H1 (cell line): ENCODE results near the gene KCNAB2. TPM values are rescaled to one million over a fixed set of nuclear protein-coding genes. Genes with fewer than 3 reads are reported as not detected.

Experiments
- CTCF ChIA-PET: fragments of 300-600 bp; sonication (Branson Sonifier 250); formaldehyde crosslinking; loops from one replicate; lab custom pipeline; 2021; ENCODE audit not compliant: partially characterized antibody; lab: Charles Lee
- POLR2A ChIA-PET: fragments of 300-600 bp; sonication (Branson Sonifier 250); formaldehyde crosslinking; loops from one replicate; lab custom pipeline; 2021; ENCODE audit warnings: inconsistent platforms; ENCODE audit not compliant: partially characterized antibody; lab: Charles Lee
- DNase-seq, 2 experiments: peaks; one replicate each; pipeline versions ENCODE4 v3.0.0 to v3.0.0-alpha.2; 2010 to 2022; ENCODE audit warnings: low spot score in 2 of 2, low read depth in 1 of 2, mixed read lengths in 1 of 2
- FAIRE-seq: peaks from 2 replicates; lab custom pipeline; 2011; peaks lifted over from hg19 to GRCh38; lab: Jason Lieb, UNC
- H2AFZ ChIP-seq: 2 replicates; pipeline ENCODE4 v1.8.1; 2012; ENCODE audit warnings: low read length, inconsistent platforms
- H2AK5ac ChIP-seq: 2 replicates; pipeline ENCODE4 v1.6.1; 2013; ENCODE audit warnings: low read depth, low read length
- H2BK120ac ChIP-seq: replicated peaks from 2 replicates; pipeline ENCODE3; 2013; ENCODE audit warnings: low read depth, low read length, inconsistent platforms
- H2BK12ac ChIP-seq: 2 replicates; pipeline ENCODE4 v1.6.1; 2013; ENCODE audit warnings: low read depth, low read length
- H2BK15ac ChIP-seq: 2 replicates; pipeline ENCODE4 v1.6.1; 2013; ENCODE audit warnings: low read length
- H2BK20ac ChIP-seq: 2 replicates; pipeline ENCODE4 v1.6.1; 2013; ENCODE audit warnings: low read length
- H2BK5ac ChIP-seq: 2 replicates; pipeline ENCODE4 v1.6.1; 2013; ENCODE audit warnings: low read depth, low read length
- H3K14ac ChIP-seq: 2 replicates; pipeline ENCODE4 v1.6.1; 2013; ENCODE audit warnings: inconsistent platforms; ENCODE audit not compliant: insufficient read length
- H3K18ac ChIP-seq: 2 replicates; pipeline ENCODE4 v1.6.1; 2013; ENCODE audit warnings: low read length; ENCODE audit errors: extremely low read depth
- H3K23ac ChIP-seq: 2 replicates; pipeline ENCODE4 v1.6.1; 2013; ENCODE audit warnings: inconsistent platforms; ENCODE audit not compliant: insufficient read length
- H3K23me2 ChIP-seq: 2 replicates; pipeline ENCODE4 v1.6.1; 2013; ENCODE audit warnings: low read depth, low read length
- H3K27ac ChIP-seq: 2 replicates; pipeline ENCODE4 v1.6.1; 2011; ENCODE audit warnings: low read depth, low read length, inconsistent platforms
- H3K27me3 ChIP-seq, 4 experiments: replicated peaks in 1 of 4; 1 replicate in 1 of 4; 2 replicates in 3 of 4; pipeline versions ENCODE4 v1.6.1 to v1.8.1; 2011 to 2013; ENCODE audit warnings: low read length in 3 of 4, mild to moderate bottlenecking in 3 of 4, inconsistent platforms in 2 of 4, mixed read lengths in 2 of 4, moderate library complexity in 1 of 4; ENCODE audit not compliant: control insufficient read depth in 3 of 4, insufficient read depth in 3 of 4; ENCODE audit errors: extremely low read depth in 1 of 4
- H3K36me3 ChIP-seq, 4 experiments: 2 replicates each; pipeline versions ENCODE4 v1.6.1 to v1.8.1; 2011 to 2013; ENCODE audit warnings: mild to moderate bottlenecking in 4 of 4, low read length in 3 of 4, moderate library complexity in 2 of 4, control low read depth in 1 of 4, inconsistent platforms in 1 of 4; ENCODE audit not compliant: insufficient read depth in 4 of 4, control insufficient read depth in 2 of 4
- H3K4ac ChIP-seq: replicated peaks from 2 replicates; pipeline ENCODE3; 2013; ENCODE audit warnings: low read length, low read depth, mixed read lengths, inconsistent platforms; ENCODE audit not compliant: insufficient read length
- H3K4me1 ChIP-seq, 4 experiments: replicated peaks in 1 of 4; 1 replicate in 1 of 4; 2 replicates in 3 of 4; pipeline versions ENCODE4 v1.6.1 to v1.8.1; 2011 to 2013; ENCODE audit warnings: low read length in 3 of 4, inconsistent platforms in 2 of 4, mixed read lengths in 1 of 4; ENCODE audit not compliant: insufficient read depth in 4 of 4, control insufficient read depth in 3 of 4
- H3K4me2 ChIP-seq, 2 experiments: 2 replicates each; pipeline versions ENCODE4 v1.6.1 to v1.8.1; 2011 to 2013; ENCODE audit warnings: low read depth in 2 of 2, low read length in 2 of 2, control low read depth in 1 of 2, inconsistent platforms in 1 of 2, mild to moderate bottlenecking in 1 of 2; ENCODE audit not compliant: insufficient read depth in 1 of 2
- H3K4me3 ChIP-seq, 4 experiments: fragments of 200-600, 300-600 bp in 1 of 4; sonication (generic), shearing (Covaris generic), sonication (Bioruptor Twin) in 1 of 4; 2 replicates each; pipeline versions ENCODE4 v1.5.1 to v1.8.1; 2011 to 2016; ENCODE audit warnings: low read length in 4 of 4, low read depth in 3 of 4, control low read depth in 2 of 4, inconsistent platforms in 2 of 4, mild to moderate bottlenecking in 2 of 4, mixed read lengths in 1 of 4, moderate library complexity in 1 of 4; ENCODE audit not compliant: insufficient read depth in 2 of 4; ENCODE audit errors: extremely low read depth in 1 of 4
- H3K56ac ChIP-seq: replicated peaks from 2 replicates; pipeline ENCODE3; 2013; ENCODE audit warnings: low read depth, mild to moderate bottlenecking, mixed read lengths, low read length, inconsistent platforms; ENCODE audit not compliant: insufficient read length
- H3K79me1 ChIP-seq: 2 replicates; pipeline ENCODE4 v1.6.1; 2013; ENCODE audit warnings: low read depth, low read length, control low read depth
- H3K79me2 ChIP-seq, 2 experiments: 2 replicates each; pipeline versions ENCODE4 v1.6.1 to v1.8.1; 2012 to 2013; ENCODE audit warnings: low read length in 2 of 2, mild to moderate bottlenecking in 2 of 2, inconsistent platforms in 1 of 2; ENCODE audit not compliant: insufficient read depth in 2 of 2, control insufficient read depth in 1 of 2
- H3K9ac ChIP-seq, 4 experiments: replicated peaks in 1 of 4; 1 replicate in 1 of 4; 2 replicates in 3 of 4; pipeline versions ENCODE4 v1.6.1 to v1.8.1; 2011 to 2013; ENCODE audit warnings: low read depth in 3 of 4, low read length in 3 of 4, control low read depth in 2 of 4, mild to moderate bottlenecking in 2 of 4, moderate library complexity in 2 of 4, inconsistent platforms in 1 of 4; ENCODE audit errors: extremely low read depth in 1 of 4
- H3K9me3 ChIP-seq, 2 experiments: 2 replicates each; pipeline versions ENCODE4 v1.6.1 to v1.8.1; 2012 to 2013; ENCODE audit warnings: mild to moderate bottlenecking in 2 of 2, moderate library complexity in 2 of 2, control low read depth in 1 of 2, inconsistent platforms in 1 of 2, low read depth in 1 of 2, low read length in 1 of 2, mixed read lengths in 1 of 2; ENCODE audit not compliant: insufficient read depth in 2 of 2
- H4K20me1 ChIP-seq, 2 experiments: replicated peaks in 1 of 2; 2 replicates each; pipeline versions ENCODE3 to v1.8.1; 2011 to 2013; ENCODE audit warnings: inconsistent platforms in 2 of 2, low read length in 2 of 2, mild to moderate bottlenecking in 1 of 2; ENCODE audit not compliant: insufficient read depth in 2 of 2, control insufficient read depth in 1 of 2
- H4K5ac ChIP-seq: 2 replicates; pipeline ENCODE4 v1.6.1; 2013; ENCODE audit warnings: low read length, low read depth, mixed read lengths, inconsistent platforms; ENCODE audit not compliant: insufficient read length
- H4K8ac ChIP-seq: 2 replicates; pipeline ENCODE4 v1.8.0; 2013; ENCODE audit warnings: mild to moderate bottlenecking, moderate library complexity, low read length, inconsistent platforms; ENCODE audit not compliant: insufficient read depth; ENCODE audit errors: extremely low read depth
- H4K91ac ChIP-seq: replicated peaks from 2 replicates; pipeline ENCODE3; 2013; ENCODE audit warnings: low read length, mixed read lengths, inconsistent platforms; ENCODE audit not compliant: insufficient read length
- E2F6 ChIP-seq: IDR thresholded peaks from 2 replicates; pipeline ENCODE4 v1.6.1; 2012; ENCODE audit warnings: inconsistent platforms
- EP300 ChIP-seq, 2 experiments: IDR thresholded peaks; 1 replicate in 1 of 2; 2 replicates in 1 of 2; pipeline ENCODE4 v1.6.1; 2011 to 2012; ENCODE audit warnings: low read depth in 2 of 2, low read length in 2 of 2, mild to moderate bottlenecking in 2 of 2, borderline replicate concordance in 1 of 2, inconsistent platforms in 1 of 2, moderate library complexity in 1 of 2
- GABPA ChIP-seq: IDR thresholded peaks from 2 replicates; pipeline ENCODE4 v1.6.1; 2011; ENCODE audit warnings: mild to moderate bottlenecking, low read length, moderate library complexity, borderline replicate concordance; ENCODE audit not compliant: insufficient read depth
- HDAC6 ChIP-seq: IDR thresholded peaks from one replicate; pipeline ENCODE4 v1.7.1; 2012; ENCODE audit warnings: low read depth, mild to moderate bottlenecking, inconsistent platforms, low read length, moderate library complexity
- JUN ChIP-seq: IDR thresholded peaks from 2 replicates; pipeline ENCODE4 v1.6.1; 2011; ENCODE audit warnings: low read depth, mild to moderate bottlenecking, improper control_type of control experiment, low read length
- NRF1 ChIP-seq: IDR thresholded peaks from 2 replicates; pipeline ENCODE4 v1.6.1; 2011; ENCODE audit warnings: mild to moderate bottlenecking, low read depth, low read length, improper control_type of control experiment
- POU5F1 ChIP-seq: IDR thresholded peaks from 2 replicates; pipeline ENCODE4 v1.6.1; 2011; ENCODE audit warnings: low read depth, mild to moderate bottlenecking, low read length, moderate library complexity
- RAD21 ChIP-seq, 2 experiments: IDR thresholded peaks in 1 of 2; conservative IDR thresholded peaks in 1 of 2; 2 replicates each; pipeline ENCODE4 v1.6.1; 2011; ENCODE audit warnings: low read depth in 2 of 2, low read length in 2 of 2, improper control_type of control experiment in 1 of 2, inconsistent platforms in 1 of 2, mild to moderate bottlenecking in 1 of 2, moderate library complexity in 1 of 2
- TAF1 ChIP-seq: IDR thresholded peaks from 2 replicates; pipeline ENCODE4 v1.6.1; 2011; ENCODE audit warnings: mild to moderate bottlenecking, low read depth, low read length
- TCF12 ChIP-seq: IDR thresholded peaks from 2 replicates; pipeline ENCODE4 v1.6.1; 2011; ENCODE audit warnings: low read depth, mild to moderate bottlenecking, low read length
- YY1 ChIP-seq: IDR thresholded peaks from 2 replicates; pipeline ENCODE4 v1.6.1; 2011; ENCODE audit warnings: low read depth, mild to moderate bottlenecking, low read length
- WGBS, 2 experiments: shearing (Covaris generic) in 1 of 2; methylation state at CpG; one replicate each; pipeline versions ENCODE4 v1.1.6 to v1.1.7; 2013 to 2015; ENCODE audit warnings: low lambda C conversion rate in 2 of 2, mixed read lengths in 2 of 2, inconsistent platforms in 1 of 2, low coverage in 1 of 2, missing lambda C conversion rate in 1 of 2; ENCODE audit not compliant: insufficient replicate concordance in 2 of 2, insufficient coverage in 1 of 2, insufficient read length in 1 of 2; ENCODE audit errors: extremely low coverage in 1 of 2, missing lambda C conversion rate in 1 of 2; 5-methylcytosine and 5-hydroxymethylcytosine counted together
- polyA plus RNA-seq, 7 experiments: library from polyadenylated mRNA; depleted of rRNA in 3 of 7; stranded (reverse) in 5 of 7; unstranded in 2 of 7; fragments of >200 nt in 5 of 7; fragments of 200-250 nt in 2 of 7; gene quantifications; 1 replicate in 5 of 7; 2 replicates in 1 of 7; 4 replicates in 1 of 7; pipeline versions ENCODE4 v1.2.1 to v1.2.3, GENCODE V29; 2011 to 2013; ENCODE audit warnings: missing spikeins in 2 of 7, mixed read lengths in 2 of 7
- total RNA-seq: library from RNA; stranded (reverse); fragmentation: NEBNext Ultra II Directional; extraction: Animal tissue kit (Norgen Biotek cat#: 25700); gene quantifications from 2 replicates; pipeline ENCODE4 v1.2.1, GENCODE V29; 2021

KCNAB2 gene
- total and polyA plus RNA-seq, 2 of the 8 experiments (the other 6 are each of a cell fraction or from before 2014, with no cell fraction given): 4.5 to 7.0 TPM

- Histone ChIP-seq H3K56ac (no peak overlapping the region), H3K4me3 (no peak overlapping the region), H3K23me2 (no peaks in the 10 kb centered on the region; the same call in 1 of the 2 replicates), H3K4ac (no peak overlapping the region), H3K27me3 (no peaks in the 10 kb centered on the region), H3K27ac (no peak overlapping the region), H4K20me1 (peaks cover 0 to 1% of the 10 kb centered on the region in 2 experiments), H3K36me3 (no peaks in the 10 kb centered on the region), H3K18ac (no peak overlapping the region), H4K5ac (no peak overlapping the region), H4K91ac (no peak overlapping the region), H2BK120ac (no peak overlapping the region), H3K79me2 (no peaks in the 10 kb centered on the region), H3K4me2 (no peak overlapping the region), H2BK12ac (no peak overlapping the region), H4K8ac (no peak overlapping the region), H2AK5ac (no peak overlapping the region), H2BK15ac (no peak overlapping the region), H3K9me3 (no peaks in the 10 kb centered on the region), H2BK5ac (no peak overlapping the region), H3K14ac (no peak overlapping the region), H2BK20ac (no peak overlapping the region), H2AFZ (no peak overlapping the region), H3K23ac (no peak overlapping the region), H3K79me1 (no peaks in the 10 kb centered on the region), H3K9ac (no peak overlapping the region), H3K4me1 (no peaks in the 10 kb centered on the region; a peak in 1 of 7 replicates)
- ChIA-PET POLR2A (no interaction called here), CTCF (interaction anchor here (0.6 to 3.3 kb wide), 9 partner anchors 8 to 108 kb away, joined by 3 to 17 read pairs (median 5); no protein-coding TSS in a partner anchor)
- 87% methylated on average over 19 of the region's 23 CpGs; no CpG with 5 or more reads in 1 of the 2 experiments for WGBS, 2 experiments
- DNase-seq (no peak), FAIRE-seq (no peak)
- TF ChIP-seq EP300 (IDR thresholded peaks at IDR 0.05; ENCODE audit: borderline replicate concordance in 1 of 2, low read depth in 2 of 2, low read length in 2 of 2) (no peak), RAD21 (IDR thresholded peaks at IDR 0.05 in 1 of 2, conservative IDR thresholded peaks at IDR 0.05 in 1 of 2; ENCODE audit: low read depth in 2 of 2, low read length in 2 of 2) (no peak), GABPA (no peak), HDAC6 (no peak), E2F6 (no peak), NRF1 (no peak), YY1 (no peak), TAF1 (no peak), JUN (no peak), TCF12 (no peak), POU5F1 (no peak)
Measured at GRCh38 chr1:6096243-6097116, 50.8 kb downstream of the KCNAB2 start.
